AG04450 (cell line): ENCODE data around the gene TAS2R40. TPM values are rescaled to one million over a fixed set of nuclear protein-coding genes. Genes with fewer than 3 reads are reported as not detected.

Source experiments
- CTCF ChIA-PET: fragments of 300-600, 350-600 bp; formaldehyde crosslinking; extraction: SDS; loops from one replicate; lab custom pipeline; 2022; ENCODE audit warnings: antibody characterized with exemption, inconsistent platforms; lab: Charles Lee
- POLR2A ChIA-PET: fragments of 350-600 bp; formaldehyde crosslinking; extraction: SDS; loops from one replicate; lab custom pipeline; 2021; ENCODE audit warnings: antibody characterized with exemption, inconsistent platforms; lab: Yijun Ruan, JAX
- DNase-seq: peaks from one replicate; pipeline ENCODE4 v3.0.0-alpha.2; 2011; ENCODE audit warnings: low read depth, low spot score
- H3K27ac ChIP-seq: one replicate; pipeline ENCODE4 v1.5.1; 2012; ENCODE audit warnings: low read depth, low read length, control low read depth
- H3K27me3 ChIP-seq: one replicate; pipeline ENCODE4 v1.6.0; 2012; ENCODE audit warnings: low read length; ENCODE audit not compliant: control insufficient read depth, insufficient read depth
- H3K4me3 ChIP-seq: 2 replicates; pipeline ENCODE4 v1.5.1; 2011; ENCODE audit warnings: mild to moderate bottlenecking, low read depth, low read length, control low read depth
- H3K9me3 ChIP-seq: 2 replicates; pipeline ENCODE4 v1.5.1; 2012; ENCODE audit warnings: low read length; ENCODE audit not compliant: control insufficient read depth, insufficient read depth
- polyA plus RNA-seq: library from polyadenylated mRNA; depleted of rRNA; stranded (reverse); fragments of >200 nt; gene quantifications from 2 replicates; pipeline ENCODE4 v1.2.3, GENCODE V29; 2011
- TF ChIP-seq, protein P1 (sequence below): IDR thresholded peaks from 2 replicates; pipeline ENCODE4 v1.5.1; 2011; ENCODE audit warnings: low read depth, low read length, control low read depth, inconsistent platforms

The TAS2R40 gene
- polyA plus RNA-seq, 1 experiment = not detected

DNA sequence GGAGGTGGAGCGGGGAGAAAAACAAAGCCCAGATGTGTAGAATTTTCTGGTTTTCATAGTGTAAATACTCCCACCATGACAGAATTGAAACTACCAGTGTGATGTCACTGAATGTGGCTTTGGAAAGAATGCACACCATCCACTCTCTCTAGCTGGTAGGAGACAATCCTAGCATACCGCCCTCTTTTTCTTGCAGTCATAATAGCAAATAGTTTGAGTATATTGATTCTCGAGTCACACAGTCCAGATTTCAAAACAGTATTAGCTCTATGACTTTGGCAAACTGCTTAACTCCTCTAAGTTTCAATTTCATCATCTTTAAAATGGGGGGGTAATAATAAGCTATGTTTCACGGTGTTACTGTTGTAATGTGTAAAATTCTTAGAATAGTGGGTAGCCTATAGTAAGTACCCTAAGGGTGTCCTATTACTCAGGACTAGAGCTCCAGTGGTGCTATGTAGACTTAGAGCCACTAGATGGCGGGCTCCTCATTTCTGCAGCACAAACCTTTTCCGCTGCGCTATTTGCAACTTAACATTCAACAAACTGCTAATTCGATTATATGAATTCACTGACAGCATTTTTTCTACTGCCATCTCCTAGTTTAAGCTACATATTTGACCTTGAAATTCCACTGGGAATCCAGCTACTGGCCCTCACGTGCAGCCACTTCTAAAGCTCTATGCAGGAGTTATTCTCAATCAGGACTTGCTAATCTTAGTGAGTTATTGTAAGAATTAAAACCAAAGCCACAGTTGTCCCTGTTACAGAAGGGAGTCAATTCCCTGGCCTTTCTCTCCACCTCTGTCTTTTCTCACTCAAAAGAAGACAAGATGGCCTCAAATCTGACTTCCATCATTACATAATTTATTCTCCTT lies 18.7 kb downstream of the TAS2R40 start:
- DNase-seq = peak; percentile 68
- Histone ChIP-seq H3K27me3 (no peaks in the 10 kb centered on the region), H3K4me3 (no peak overlapping the region), H3K27ac (no peak overlapping the region), H3K9me3 (peaks cover 6% of the 10 kb centered on the region; the same call in 1 of the 2 replicates)
- ChIA-PET POLR2A (interaction anchor here (0.8 to 1.5 kb wide), 7 partner anchors 47 to 155 kb away, joined by 3 to 11 read pairs (median 3); partner anchors contain the start of genes CASP2 and ZYX), CTCF (interaction anchor here (0.5 to 3.8 kb wide), 89 partner anchors 9 to 1330 kb away, joined by 3 to 132 read pairs (median 5); partner anchors contain the start of genes CASP2, CLCN1, GSTK1 and TAS2R40)
- TF ChIP-seq, protein P1, sequence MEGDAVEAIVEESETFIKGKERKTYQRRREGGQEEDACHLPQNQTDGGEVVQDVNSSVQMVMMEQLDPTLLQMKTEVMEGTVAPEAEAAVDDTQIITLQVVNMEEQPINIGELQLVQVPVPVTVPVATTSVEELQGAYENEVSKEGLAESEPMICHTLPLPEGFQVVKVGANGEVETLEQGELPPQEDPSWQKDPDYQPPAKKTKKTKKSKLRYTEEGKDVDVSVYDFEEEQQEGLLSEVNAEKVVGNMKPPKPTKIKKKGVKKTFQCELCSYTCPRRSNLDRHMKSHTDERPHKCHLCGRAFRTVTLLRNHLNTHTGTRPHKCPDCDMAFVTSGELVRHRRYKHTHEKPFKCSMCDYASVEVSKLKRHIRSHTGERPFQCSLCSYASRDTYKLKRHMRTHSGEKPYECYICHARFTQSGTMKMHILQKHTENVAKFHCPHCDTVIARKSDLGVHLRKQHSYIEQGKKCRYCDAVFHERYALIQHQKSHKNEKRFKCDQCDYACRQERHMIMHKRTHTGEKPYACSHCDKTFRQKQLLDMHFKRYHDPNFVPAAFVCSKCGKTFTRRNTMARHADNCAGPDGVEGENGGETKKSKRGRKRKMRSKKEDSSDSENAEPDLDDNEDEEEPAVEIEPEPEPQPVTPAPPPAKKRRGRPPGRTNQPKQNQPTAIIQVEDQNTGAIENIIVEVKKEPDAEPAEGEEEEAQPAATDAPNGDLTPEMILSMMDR = peak; percentile 97

DNA sequence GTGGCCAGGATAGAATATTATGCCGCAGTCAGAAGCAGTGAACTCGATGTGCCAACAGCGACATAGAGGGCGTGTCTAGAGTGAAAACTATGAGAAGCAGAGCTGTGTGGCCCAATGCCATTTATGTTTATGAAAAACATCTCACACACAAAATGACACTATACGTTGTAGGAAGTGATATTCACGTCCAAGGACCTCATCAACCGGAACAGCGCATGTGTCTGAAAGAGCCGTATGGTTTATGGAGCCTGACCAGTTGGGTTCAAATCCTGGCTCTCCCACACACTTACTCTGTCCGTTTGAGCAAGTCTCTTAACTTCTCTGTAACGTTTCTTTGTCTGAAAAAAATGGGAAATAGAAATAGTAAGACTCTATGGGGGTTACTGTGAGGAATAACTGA lies 20.5 kb downstream of the TAS2R40 start:
- TF ChIP-seq, protein P1 = no peak
- ChIA-PET CTCF (interaction anchor here (1.2 to 3.8 kb wide), 6 partner anchors 15 to 177 kb away, joined by 4 to 61 read pairs (median 12); no protein-coding TSS in a partner anchor), POLR2A (interaction anchor here (0.7 kb wide), 1 partner anchor 156 kb away, joined by 9 read pairs; no protein-coding TSS in a partner anchor)
- Histone ChIP-seq H3K4me3 (no peak overlapping the region), H3K9me3 (peaks cover 6% of the 10 kb centered on the region; the same call in 1 of the 2 replicates), H3K27me3 (peaks cover 3% of the 10 kb centered on the region), H3K27ac (no peak overlapping the region)
- DNase-seq = no peak

DNA sequence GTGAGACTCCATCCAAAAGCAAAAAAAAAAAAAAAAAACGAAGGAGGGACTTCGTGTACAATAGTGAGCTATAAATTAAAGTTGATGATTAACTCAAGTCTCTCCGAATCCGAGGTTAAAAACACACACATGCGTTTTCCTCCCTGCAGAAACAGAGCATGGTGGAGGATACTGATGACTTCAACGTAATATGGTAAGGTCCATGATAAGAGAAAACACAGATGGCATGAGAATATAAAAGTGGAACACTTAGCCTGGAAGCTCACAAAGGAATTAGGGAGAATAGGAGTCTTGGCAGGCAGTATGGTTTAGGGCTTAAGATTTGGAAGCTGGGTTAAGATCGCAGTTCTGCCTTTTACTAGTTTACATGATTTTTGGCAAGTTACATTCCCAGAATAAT lies 21.3 kb downstream of the TAS2R40 start:
- Histone ChIP-seq H3K9me3 (no peaks in the 10 kb centered on the region), H3K4me3 (no peak overlapping the region), H3K27me3 (peaks cover 3% of the 10 kb centered on the region), H3K27ac (no peak overlapping the region)
- DNase-seq = no peak
- ChIA-PET POLR2A (interaction anchor here (0.7 kb wide), 2 partner anchors 54 to 156 kb away, joined by 6 to 9 read pairs; no protein-coding TSS in a partner anchor), CTCF (interaction anchor here (0.6 to 2.2 kb wide), 8 partner anchors 28 to 176 kb away, joined by 3 to 12 read pairs (median 6); no protein-coding TSS in a partner anchor)
- TF ChIP-seq, protein P1 = no peak

GRCh38 chr7:143243614-143244013 lies 21.8 kb downstream of the TAS2R40 start:
- TF ChIP-seq, protein P1 = no peak
- ChIA-PET POLR2A (interaction anchor here (0.7 kb wide), 1 partner anchor 53 kb away, joined by 6 read pairs; no protein-coding TSS in a partner anchor), CTCF (interaction anchor here (0.6 to 2.2 kb wide), 7 partner anchors 28 to 173 kb away, joined by 3 to 12 read pairs (median 6); no protein-coding TSS in a partner anchor)
- H3K27ac ChIP-seq = no peak overlapping the region
- H3K27me3 ChIP-seq = peaks cover 3% of the 10 kb centered on the region
- DNase-seq = no peak
- H3K9me3 ChIP-seq = no peaks in the 10 kb centered on the region
- H3K4me3 ChIP-seq = no peak overlapping the region
